ENCODE measurements around the gene ZNF300.

DNA sequence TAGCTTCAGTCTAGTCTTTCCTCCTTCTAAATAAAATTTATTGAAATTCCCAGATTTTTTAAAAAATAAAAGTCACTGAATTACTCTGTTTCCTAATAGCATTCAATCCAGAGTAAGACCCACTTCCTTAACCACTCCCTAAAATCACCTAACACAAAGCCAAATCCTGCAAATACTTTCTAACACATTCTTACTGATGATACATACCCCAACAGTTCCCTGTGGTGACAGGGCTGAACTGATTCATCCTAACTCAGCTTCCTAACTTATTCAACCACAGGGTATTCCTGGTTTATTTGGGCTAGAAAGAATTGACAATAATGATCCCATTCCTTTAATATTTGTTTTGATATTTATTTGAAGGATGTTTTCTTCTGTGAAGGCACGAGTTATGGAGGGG is 40.7 kb upstream of the ZNF300 start:
- TF ChIP-seq, protein P1, sequence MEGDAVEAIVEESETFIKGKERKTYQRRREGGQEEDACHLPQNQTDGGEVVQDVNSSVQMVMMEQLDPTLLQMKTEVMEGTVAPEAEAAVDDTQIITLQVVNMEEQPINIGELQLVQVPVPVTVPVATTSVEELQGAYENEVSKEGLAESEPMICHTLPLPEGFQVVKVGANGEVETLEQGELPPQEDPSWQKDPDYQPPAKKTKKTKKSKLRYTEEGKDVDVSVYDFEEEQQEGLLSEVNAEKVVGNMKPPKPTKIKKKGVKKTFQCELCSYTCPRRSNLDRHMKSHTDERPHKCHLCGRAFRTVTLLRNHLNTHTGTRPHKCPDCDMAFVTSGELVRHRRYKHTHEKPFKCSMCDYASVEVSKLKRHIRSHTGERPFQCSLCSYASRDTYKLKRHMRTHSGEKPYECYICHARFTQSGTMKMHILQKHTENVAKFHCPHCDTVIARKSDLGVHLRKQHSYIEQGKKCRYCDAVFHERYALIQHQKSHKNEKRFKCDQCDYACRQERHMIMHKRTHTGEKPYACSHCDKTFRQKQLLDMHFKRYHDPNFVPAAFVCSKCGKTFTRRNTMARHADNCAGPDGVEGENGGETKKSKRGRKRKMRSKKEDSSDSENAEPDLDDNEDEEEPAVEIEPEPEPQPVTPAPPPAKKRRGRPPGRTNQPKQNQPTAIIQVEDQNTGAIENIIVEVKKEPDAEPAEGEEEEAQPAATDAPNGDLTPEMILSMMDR (conservative IDR thresholded peaks at IDR 0.05; ENCODE audit: low read depth, low read length) = no peak
- no peak for TF ChIP-seq EZH2 (IDR thresholded peaks at IDR 0.05; ENCODE audit: low read length, unreplicated experiment)

Measured in PC-3 (cell line).